Fibroblast of villous mesenchyme (primary cell): ENCODE results near the gene NPLOC4. TPM values are rescaled to one million over a fixed set of nuclear protein-coding genes. Genes with fewer than 3 reads are reported as not detected.

ENCODE experiments used
- DNase-seq: peaks from one replicate; pipeline ENCODE4 v3.0.0-alpha.2; 2010; ENCODE audit warnings: low read depth
- H3K4me3 ChIP-seq: 2 replicates; pipeline ENCODE4 v1.5.1; 2011; ENCODE audit warnings: low read depth, mild to moderate bottlenecking, low read length
- CTCF ChIP-seq: IDR thresholded peaks from 2 replicates; pipeline ENCODE4 v1.5.1; 2012; ENCODE audit warnings: low read depth, mild to moderate bottlenecking, low read length; ENCODE audit not compliant: insufficient read depth
- total RNA-seq: library from RNA; depleted of rRNA; stranded (reverse); fragments of >200 nt; gene quantifications from 2 replicates; pipeline ENCODE4 v1.2.3, GENCODE V29; 2012

NPLOC4 gene
- total RNA-seq, 1 donor, result 96.7 TPM

- no peak for TF ChIP-seq CTCF
- no peak overlapping the region for H3K4me3 ChIP-seq
- DNase-seq, result peak; percentile 96
Measured at GRCh38 chr17:81563861-81564586, 72.9 kb downstream of the NPLOC4 start.

GRCh38 chr17:81561494-81561885 is 75.4 kb downstream of the NPLOC4 start:
- no peak for DNase-seq
- TF ChIP-seq CTCF, result no peak
- H3K4me3 ChIP-seq, result no peak overlapping the region

GRCh38 chr17:81558941-81559806 is 77.7 kb downstream of the NPLOC4 start:
- no peak overlapping the region for H3K4me3 ChIP-seq
- peak; percentile 46 for TF ChIP-seq CTCF
- peak; percentile 28 for DNase-seq

GRCh38 chr17:81558115-81558468 is 78.8 kb downstream of the NPLOC4 start:
- no peak for DNase-seq
- H3K4me3 ChIP-seq, result no peak overlapping the region
- no peak for TF ChIP-seq CTCF

GRCh38 chr17:81557276-81558114 is 79.4 kb downstream of the NPLOC4 start:
- no peak for DNase-seq

More at GRCh38 chr17:81557276-81558114, 79.4 kb downstream of the NPLOC4 start:
- TF ChIP-seq CTCF, result no peak
- H3K4me3 ChIP-seq, result no peak overlapping the region
